Measurements from ENCODE around the gene PLS1.
"Not testable (repeated sequence)": the region's sequence is repeated elsewhere in the genome, so short reads cannot be mapped to it uniquely, and the experiment has no call there.

PLS1 gene

DNA sequence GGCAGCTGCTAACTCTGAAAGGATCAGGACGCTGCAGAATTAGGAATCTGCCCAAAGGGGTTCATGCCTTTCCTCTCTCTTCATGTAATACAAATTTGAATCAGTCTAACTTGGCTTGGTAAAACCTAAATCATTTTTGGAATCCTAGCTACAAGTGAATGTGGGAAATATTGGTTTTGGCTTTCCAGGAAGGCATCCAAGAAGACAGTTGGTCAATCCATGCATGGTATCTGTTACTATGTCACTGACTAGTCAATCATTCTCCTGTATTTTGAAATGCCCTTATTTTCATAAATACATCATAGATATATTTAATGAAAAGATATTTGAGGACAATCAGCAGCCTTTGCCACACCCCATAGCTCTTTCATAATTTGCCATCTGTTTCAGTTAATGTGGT, 7.5 kb upstream of the PLS1 start:
- Histone ChIP-seq H3K4me3 (replicated peaks; ENCODE audit: insufficient read depth, low read length) (no peak overlapping the region), H3K27ac (replicated peaks) (no peak overlapping the region), H3K27me3 (ENCODE audit: insufficient read depth, poor library complexity, severe bottlenecking) (no peaks in the 10 kb centered on the region)
- no peak for DNase-seq (ENCODE audit: low read depth in 1 of 2, low spot score in 1 of 2)
- no peak for TF ChIP-seq POLR2AphosphoS5 (IDR thresholded peaks at IDR 0.05; ENCODE audit: low read depth)
- TF ChIP-seq SPI1 (IDR thresholded peaks at IDR 0.05; ENCODE audit: borderline replicate concordance, low read depth) = no peak
- no peak for TF ChIP-seq CTCF (IDR thresholded peaks at IDR 0.05; ENCODE audit: insufficient read depth, low read length)
- TF ChIP-seq REST (IDR thresholded peaks at IDR 0.05; ENCODE audit: insufficient replicate concordance, low read depth) = no peak
- no peak for TF ChIP-seq GABPA (IDR thresholded peaks at IDR 0.05; ENCODE audit: low read depth)

DNA sequence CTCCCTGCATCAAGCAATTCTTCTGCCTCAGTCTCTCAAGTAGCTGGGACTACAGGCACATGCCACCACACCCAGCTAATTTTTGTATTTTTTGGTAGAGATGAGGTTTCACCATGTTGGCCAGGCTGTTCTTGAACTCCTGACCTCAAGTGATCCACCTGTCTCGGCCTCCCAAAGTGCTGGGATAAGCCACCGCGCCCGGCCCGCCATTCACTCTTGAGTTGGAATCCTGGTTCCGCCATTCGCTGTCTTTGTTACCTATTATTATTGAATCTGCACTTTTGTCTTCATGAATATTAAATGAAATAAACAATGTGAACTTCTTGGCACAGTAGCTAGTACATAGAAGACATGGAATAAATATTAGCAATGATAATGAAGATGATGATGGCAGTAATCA, 3.9 kb upstream of the PLS1 start:
- H3K27ac ChIP-seq (replicated peaks); DNase-seq (ENCODE audit: low read depth in 1 of 2, low spot score in 1 of 2); H3K4me3 ChIP-seq (replicated peaks; ENCODE audit: insufficient read depth, low read length); H3K27me3 ChIP-seq (ENCODE audit: insufficient read depth, poor library complexity, severe bottlenecking): not testable (repeated sequence)

- no peak for DNase-seq (ENCODE audit: low read depth in 1 of 2, low spot score in 1 of 2)
- TF ChIP-seq SPI1 (IDR thresholded peaks at IDR 0.05; ENCODE audit: borderline replicate concordance, low read depth) = no peak
- no peak for TF ChIP-seq REST (IDR thresholded peaks at IDR 0.05; ENCODE audit: insufficient replicate concordance, low read depth)
- no peak for TF ChIP-seq POLR2AphosphoS5 (IDR thresholded peaks at IDR 0.05; ENCODE audit: low read depth)
- no peak for TF ChIP-seq GABPA (IDR thresholded peaks at IDR 0.05; ENCODE audit: low read depth)
- TF ChIP-seq CTCF (IDR thresholded peaks at IDR 0.05; ENCODE audit: insufficient read depth, low read length) = no peak
- Histone ChIP-seq H3K27ac (replicated peaks) (no peak overlapping the region), H3K4me3 (replicated peaks; ENCODE audit: insufficient read depth, low read length) (no peak overlapping the region; the same call in 1 of the 2 replicates), H3K27me3 (ENCODE audit: insufficient read depth, poor library complexity, severe bottlenecking) (no peaks in the 10 kb centered on the region)
Observed at GRCh38 chr3:142595141-142595540, 1.1 kb upstream of the PLS1 start.

- no peak for TF ChIP-seq SPI1 (IDR thresholded peaks at IDR 0.05; ENCODE audit: borderline replicate concordance, low read depth)
- no peak for TF ChIP-seq REST (IDR thresholded peaks at IDR 0.05; ENCODE audit: insufficient replicate concordance, low read depth)
- no peak for TF ChIP-seq CTCF (IDR thresholded peaks at IDR 0.05; ENCODE audit: insufficient read depth, low read length)
- TF ChIP-seq POLR2AphosphoS5 (IDR thresholded peaks at IDR 0.05; ENCODE audit: low read depth) = no peak
- TF ChIP-seq GABPA (IDR thresholded peaks at IDR 0.05; ENCODE audit: low read depth) = no peak
- Histone ChIP-seq H3K4me3 (replicated peaks; ENCODE audit: insufficient read depth, low read length) (peak overlapping the region; percentile 93), H3K27me3 (ENCODE audit: insufficient read depth, poor library complexity, severe bottlenecking) (no peaks in the 10 kb centered on the region), H3K27ac (replicated peaks) (peak overlapping the region; percentile 33)
- DNase-seq (ENCODE audit: low read depth in 1 of 2, low spot score in 1 of 2) = no peak
Observed at GRCh38 chr3:142595581-142595950, 627 bp upstream of the PLS1 start.

Data from HL-60 (cell line).